Naive B cell (primary cell): ENCODE results near the gene FAM236A. TPM values are rescaled to one million over a fixed set of nuclear protein-coding genes. Genes with fewer than 3 reads are reported as not detected.
"Not testable (repeated sequence)": the region's sequence is repeated elsewhere in the genome, so short reads cannot be mapped to it uniquely, and the experiment has no call there.

Experiments used
- ATAC-seq, 2 donors: fragments of 150-1000 bp; cut with Tn5 transposase; 2 replicates each; pipeline ENCODE4 v1.10.0; 2021; ENCODE audit warnings: low read depth in 2 of 2, mild to moderate bottlenecking in 2 of 2, moderate library complexity in 2 of 2
- DNase-seq: peaks from one replicate; pipeline ENCODE4 v3.0.0; 2022
- H3K27ac Mint-ChIP-seq, 6 donors: one replicate each; pipeline ENCODE4 v1.8.0; 2020 to 2022; ENCODE audit warnings: mild to moderate bottlenecking in 6 of 6, mixed read lengths in 6 of 6, moderate library complexity in 5 of 6, inconsistent platforms in 2 of 6
- H3K27me3 Mint-ChIP-seq, 3 donors: one replicate each; pipeline ENCODE4 v1.8.0; 2021 to 2022; ENCODE audit warnings: mixed read lengths in 3 of 3, mild to moderate bottlenecking in 1 of 3
- H3K36me3 Mint-ChIP-seq, 2 donors: one replicate each; pipeline ENCODE4 v1.8.0; 2020 to 2022; ENCODE audit warnings: mixed read lengths in 2 of 2, inconsistent platforms in 1 of 2, mild to moderate bottlenecking in 1 of 2
- H3K4me1 Mint-ChIP-seq, 3 donors: one replicate each; pipeline ENCODE4 v1.8.0; 2020 to 2022; ENCODE audit warnings: mixed read lengths in 3 of 3, inconsistent platforms in 1 of 3, mild to moderate bottlenecking in 1 of 3, moderate library complexity in 1 of 3
- H3K4me3 Mint-ChIP-seq, 8 donors: one replicate each; pipeline ENCODE4 v1.8.0; 2020 to 2022; ENCODE audit warnings: mild to moderate bottlenecking in 8 of 8, mixed read lengths in 8 of 8, moderate library complexity in 8 of 8, inconsistent platforms in 2 of 8
- H3K9me3 Mint-ChIP-seq, 7 donors: one replicate each; pipeline ENCODE4 v1.8.0; 2020 to 2022; ENCODE audit warnings: mixed read lengths in 7 of 7, mild to moderate bottlenecking in 5 of 7, inconsistent platforms in 2 of 7, moderate library complexity in 1 of 7
- polyA plus RNA-seq, 6 donors: library from polyadenylated mRNA; unstranded; fragments of 300-500 nt; fragmentation: Illumina TruSeq; gene quantifications; one replicate each; pipeline ENCODE4 v1.2.3, GENCODE V29; 2021; ENCODE audit warnings: low read depth in 6 of 6

FAM236A gene
- not detected for polyA plus RNA-seq

DNA sequence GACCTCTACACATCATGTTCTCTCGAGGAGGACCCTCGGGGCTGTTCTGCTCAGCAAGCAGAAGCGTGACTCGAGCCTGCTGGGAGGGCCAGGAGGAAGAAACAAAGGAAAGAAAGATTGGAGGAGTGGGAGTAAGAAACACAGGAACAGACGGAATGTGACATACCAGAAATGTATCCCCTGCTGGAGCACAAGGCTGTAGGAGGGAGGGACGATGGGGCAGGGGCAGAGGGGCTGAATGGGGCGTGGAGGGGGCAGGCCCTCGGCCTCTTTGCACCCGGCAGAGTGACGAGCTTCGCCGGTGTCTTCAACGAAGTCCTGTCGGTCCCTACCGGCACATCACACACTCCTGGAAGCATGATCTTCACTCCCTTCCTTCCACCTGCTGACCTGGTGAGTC, at the start of gene FAM236A:
TSS of gene FAM236A (plus strand) at position 301 of the 400 bp plus-strand sequence. CDS start at position 358, 57 bp downstream.
- H3K36me3 Mint-ChIP-seq, H3K27ac Mint-ChIP-seq, H3K4me3 Mint-ChIP-seq, ATAC-seq, H3K27me3 Mint-ChIP-seq, H3K9me3 Mint-ChIP-seq, H3K4me1 Mint-ChIP-seq, DNase-seq: not testable (repeated sequence)

DNA sequence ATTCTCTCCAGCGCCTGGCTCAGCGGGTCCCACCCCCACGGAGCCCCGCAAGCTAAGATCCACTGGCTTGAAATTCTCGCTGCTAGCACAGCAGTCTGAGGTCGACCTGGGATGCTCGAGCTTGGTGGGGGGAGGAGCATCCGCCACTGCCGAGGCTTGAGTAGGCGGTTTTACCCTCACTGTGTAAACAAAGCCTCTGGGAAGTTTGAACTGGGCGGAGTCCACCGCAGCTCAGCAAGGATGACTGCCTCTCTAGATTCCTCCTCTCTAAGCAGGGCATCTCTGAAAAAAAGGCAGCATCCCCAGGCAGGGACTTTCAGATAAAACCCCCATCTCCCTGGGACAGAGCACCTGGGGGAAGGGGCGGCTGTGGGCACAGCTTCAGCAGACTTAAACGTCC, 48.3 kb upstream of the FAM236A start:
- DNase-seq: not testable (repeated sequence)

DNA sequence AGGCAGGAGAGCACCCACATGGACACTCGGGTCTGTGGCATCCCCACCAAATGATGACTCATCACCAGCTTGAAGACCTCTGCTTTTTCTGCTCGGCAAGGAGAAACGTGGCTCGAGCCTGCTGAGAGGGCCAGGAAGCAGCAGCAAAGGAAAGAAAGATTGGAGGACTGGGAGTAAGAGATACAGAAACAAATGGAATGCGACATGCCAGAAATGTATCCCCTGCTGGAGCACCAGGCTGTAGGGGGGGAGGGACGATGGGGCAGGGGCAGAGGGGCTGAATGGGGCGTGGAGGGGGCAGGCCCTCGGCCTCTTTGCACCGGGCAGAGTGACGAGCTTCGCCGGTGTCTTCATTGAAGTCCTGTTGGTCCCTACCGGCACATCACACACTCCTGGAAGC, 25.7 kb upstream of the FAM236A start, which contains the start of gene FAM236C:
TSS of gene FAM236C (plus strand) at position 301 of the 400 bp plus-strand sequence. CDS start 100 bp downstream, outside the sequence.
- DNase-seq, ATAC-seq, H3K36me3 Mint-ChIP-seq, H3K4me3 Mint-ChIP-seq, H3K4me1 Mint-ChIP-seq, H3K27me3 Mint-ChIP-seq, H3K27ac Mint-ChIP-seq, H3K9me3 Mint-ChIP-seq: not testable (repeated sequence)

More for the DNA sequence above, 48.3 kb upstream of the FAM236A start:
- H3K27me3 Mint-ChIP-seq, H3K4me1 Mint-ChIP-seq, H3K36me3 Mint-ChIP-seq, H3K4me3 Mint-ChIP-seq, H3K9me3 Mint-ChIP-seq, H3K27ac Mint-ChIP-seq, ATAC-seq: not testable (repeated sequence)

DNA sequence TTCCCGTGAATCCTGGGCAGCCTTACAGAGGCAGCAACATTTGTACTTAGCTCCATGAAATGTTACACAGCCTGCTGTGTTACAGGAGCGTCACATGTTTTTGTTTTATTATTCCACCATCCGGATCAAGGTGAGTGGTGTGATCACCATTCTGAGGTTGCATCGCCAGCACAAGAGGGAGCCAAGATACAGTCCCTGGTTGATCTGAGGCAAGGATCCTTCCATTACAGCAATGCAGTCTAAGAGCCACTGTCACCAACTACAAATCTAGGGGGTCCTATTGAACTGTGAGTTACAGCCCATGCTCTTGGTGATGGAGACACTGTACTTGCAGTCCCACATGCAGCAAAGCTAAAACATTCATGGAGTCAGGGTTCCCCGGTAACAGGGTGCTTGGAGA, 21.9 kb upstream of the FAM236A start:
- not testable (repeated sequence) for H3K9me3 Mint-ChIP-seq, H3K27me3 Mint-ChIP-seq

DNA sequence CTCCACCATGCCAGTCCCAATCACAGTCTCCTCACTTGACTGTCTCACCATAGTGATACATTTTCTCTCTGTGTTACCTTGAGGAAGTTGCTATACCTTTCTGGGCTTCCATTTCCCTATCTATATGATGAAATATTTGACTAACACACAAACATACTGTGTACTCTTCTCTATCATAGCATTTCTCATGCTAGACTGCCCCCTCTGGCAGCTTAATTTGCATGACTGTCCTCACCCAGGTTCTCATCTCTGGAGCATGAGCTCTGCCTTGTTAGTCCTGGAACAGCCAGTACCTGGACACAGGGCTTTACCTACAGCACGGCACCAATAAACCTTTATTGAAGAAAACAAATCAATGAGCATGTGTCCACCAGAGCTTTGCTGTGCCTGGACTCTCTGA, 5.7 kb upstream of the FAM236A start:
- not testable (repeated sequence) for H3K4me1 Mint-ChIP-seq, H3K27me3 Mint-ChIP-seq, H3K27ac Mint-ChIP-seq, H3K4me3 Mint-ChIP-seq, ATAC-seq, H3K36me3 Mint-ChIP-seq, DNase-seq, H3K9me3 Mint-ChIP-seq

More for the DNA sequence above, 21.9 kb upstream of the FAM236A start:
- not testable (repeated sequence) for DNase-seq, ATAC-seq, H3K36me3 Mint-ChIP-seq, H3K4me1 Mint-ChIP-seq, H3K4me3 Mint-ChIP-seq, H3K27ac Mint-ChIP-seq

DNA sequence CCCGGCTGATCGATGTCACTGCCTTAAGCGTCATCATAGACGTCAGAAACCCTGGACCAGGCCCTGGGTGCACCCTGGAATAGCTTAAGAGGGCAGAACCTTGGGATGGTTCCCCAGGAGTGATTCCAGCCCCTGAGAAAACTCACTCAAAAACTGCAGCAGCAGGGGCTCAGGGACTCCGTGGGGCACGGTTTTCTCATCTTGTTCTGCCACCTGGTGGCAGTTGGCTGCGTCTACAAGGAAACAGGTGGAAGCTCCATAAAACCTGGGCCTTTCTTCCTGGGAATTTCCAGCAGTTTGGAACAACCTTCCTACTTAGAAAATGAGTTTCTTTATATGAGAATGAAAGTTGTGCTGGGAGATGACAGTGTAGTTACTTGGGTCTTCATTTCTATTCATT, 1.6 kb upstream of the FAM236A start:
- not testable (repeated sequence) for H3K4me3 Mint-ChIP-seq, H3K27ac Mint-ChIP-seq, H3K27me3 Mint-ChIP-seq, ATAC-seq, DNase-seq, H3K4me1 Mint-ChIP-seq, H3K36me3 Mint-ChIP-seq, H3K9me3 Mint-ChIP-seq

DNA sequence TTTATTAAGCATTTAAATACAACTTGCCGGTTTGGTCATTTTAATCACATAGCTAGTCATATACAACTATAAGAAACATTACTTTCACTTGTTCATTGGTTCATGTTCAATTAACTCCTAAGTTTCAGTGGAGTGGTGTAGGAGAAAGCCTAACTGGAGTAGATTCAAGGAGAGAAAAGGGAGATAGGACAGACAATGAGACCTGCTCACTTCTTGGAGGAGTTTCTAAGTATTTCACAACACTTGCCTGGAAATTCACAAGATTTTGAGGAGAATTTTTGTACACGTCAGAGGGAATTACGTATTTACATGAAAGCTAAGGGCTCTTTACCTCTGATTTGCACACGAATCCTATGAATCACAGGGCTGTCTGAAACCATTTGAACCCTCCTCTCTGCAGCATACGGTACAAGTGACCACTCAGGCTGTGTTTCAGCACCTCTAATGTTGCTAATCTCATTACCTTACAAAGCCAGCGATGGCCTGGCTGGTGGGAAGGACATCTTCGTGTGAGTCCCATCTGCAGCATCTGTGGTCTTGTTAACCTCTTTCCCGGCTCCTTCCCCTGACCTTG, 1.0 kb upstream of the FAM236A start:
- not testable (repeated sequence) for H3K4me3 Mint-ChIP-seq, H3K27me3 Mint-ChIP-seq, DNase-seq, H3K27ac Mint-ChIP-seq, ATAC-seq, H3K4me1 Mint-ChIP-seq, H3K36me3 Mint-ChIP-seq, H3K9me3 Mint-ChIP-seq

DNA sequence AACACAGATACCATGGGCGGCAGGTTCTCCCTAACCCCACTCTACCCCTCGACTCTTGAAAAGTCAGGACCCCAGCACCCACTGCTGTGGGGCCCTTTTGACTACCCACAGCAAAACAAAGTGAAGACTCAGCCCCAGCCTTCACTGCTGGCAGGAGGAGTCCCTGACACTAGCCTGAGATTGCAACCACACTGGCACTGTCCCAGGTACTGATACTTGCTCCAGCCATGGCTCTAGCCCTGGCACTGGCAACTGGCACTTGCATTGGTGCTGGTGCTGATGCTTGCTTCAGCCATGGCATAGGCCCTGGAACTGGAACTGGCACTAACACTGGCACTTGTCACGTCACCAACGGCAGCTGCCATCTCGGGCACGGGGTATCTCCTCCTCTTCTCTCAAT, 4.3 kb downstream of the FAM236A start:
- DNase-seq, H3K27ac Mint-ChIP-seq, H3K27me3 Mint-ChIP-seq, ATAC-seq, H3K4me1 Mint-ChIP-seq, H3K4me3 Mint-ChIP-seq, H3K9me3 Mint-ChIP-seq, H3K36me3 Mint-ChIP-seq: not testable (repeated sequence)

DNA sequence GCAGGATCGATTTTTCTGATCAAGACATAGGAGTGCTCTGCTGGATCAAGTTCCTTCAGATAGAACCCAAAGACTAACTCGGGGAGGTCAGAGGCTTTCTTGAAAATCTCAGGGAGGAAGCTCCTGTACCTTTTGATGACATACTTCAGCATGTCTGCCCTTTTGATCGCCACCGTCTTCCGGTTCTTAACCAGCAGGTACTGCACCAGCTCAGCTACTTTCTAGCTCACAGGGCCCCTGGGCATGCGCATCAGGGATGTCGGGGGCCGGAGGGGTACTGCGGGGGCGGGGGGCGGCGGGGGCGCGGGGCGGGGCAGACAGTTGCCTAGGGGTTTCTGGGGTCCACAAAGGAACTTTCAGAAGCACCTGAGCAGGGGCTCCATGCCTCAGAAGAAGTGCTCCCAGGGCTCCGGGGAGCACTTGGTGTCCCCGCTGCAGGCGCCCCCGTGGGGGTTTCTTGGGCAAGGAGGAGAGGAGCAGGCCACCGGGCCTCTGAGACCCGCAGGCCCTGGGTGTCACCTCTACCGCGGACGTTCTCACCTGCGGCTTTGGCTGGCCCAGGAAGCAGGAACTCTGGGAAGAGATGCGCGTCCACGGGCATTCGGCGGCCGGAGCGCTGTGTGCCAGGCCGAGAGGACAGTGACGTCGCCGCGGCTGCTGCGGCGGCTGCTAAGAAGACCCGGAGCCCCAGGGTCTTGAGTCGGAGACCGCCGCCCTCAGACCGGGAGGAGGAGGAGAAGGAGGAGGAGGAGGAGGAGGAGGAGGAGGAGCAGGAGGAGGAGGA, 5.2 kb downstream of the FAM236A start:
- not testable (repeated sequence) for H3K27ac Mint-ChIP-seq, H3K4me1 Mint-ChIP-seq, H3K27me3 Mint-ChIP-seq, H3K9me3 Mint-ChIP-seq, DNase-seq, H3K36me3 Mint-ChIP-seq
- peak; percentile 77 to 79 for ATAC-seq
- H3K4me3 Mint-ChIP-seq: peak overlapping the region in 1 of 8 donors; percentile 82

DNA sequence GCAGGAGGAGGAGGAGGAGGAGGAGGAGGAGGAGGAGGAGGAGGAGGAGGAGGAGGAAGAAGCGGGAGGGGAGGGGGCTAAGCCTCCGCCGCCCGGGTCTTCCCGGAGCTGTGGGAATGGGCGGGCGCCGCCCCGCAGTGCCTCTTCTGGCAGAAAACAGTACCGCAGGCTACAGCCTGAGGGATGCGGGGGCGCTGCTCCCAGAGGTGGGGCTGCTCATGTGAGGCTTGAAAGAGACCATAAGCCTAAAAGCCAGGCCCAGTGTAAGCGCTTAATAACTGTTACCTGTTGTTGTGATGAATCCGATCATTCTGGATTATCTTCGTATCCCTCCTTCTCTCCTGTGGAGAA, 5.8 kb downstream of the FAM236A start, which contains the start of gene DMRTC1:
TSS of gene DMRTC1 (minus strand) at position 19 of the 351 bp plus-strand sequence. CDS start 68,143 bp downstream, outside the sequence.
- not testable (repeated sequence) for H3K27ac Mint-ChIP-seq, H3K27me3 Mint-ChIP-seq, H3K9me3 Mint-ChIP-seq, H3K36me3 Mint-ChIP-seq, DNase-seq, H3K4me1 Mint-ChIP-seq
- H3K4me3 Mint-ChIP-seq: peak within 1 kb of the TSS in 1 of 8 donors; percentile 82
- peak; percentile 78 to 82 for ATAC-seq

DNA sequence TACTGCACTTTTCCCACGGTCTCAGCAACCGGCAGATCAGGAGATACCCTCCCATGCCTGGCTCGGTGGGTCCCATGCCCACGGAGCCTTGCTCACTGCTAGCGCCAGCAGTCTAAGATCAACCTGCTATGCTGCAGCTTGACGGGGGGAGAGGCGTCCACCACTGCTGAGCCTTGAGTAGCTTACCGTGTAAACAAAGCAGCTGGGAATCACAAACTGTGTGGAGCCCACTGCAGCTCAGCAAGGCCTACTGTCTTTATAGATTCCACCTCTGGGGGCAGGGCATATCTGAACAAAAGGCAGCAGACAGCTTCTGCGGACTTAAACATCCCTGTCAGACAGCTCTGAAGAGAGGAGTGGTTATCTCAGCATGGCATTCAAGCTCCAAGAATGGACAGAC, 22.0 kb downstream of the FAM236A start:
- H3K27me3 Mint-ChIP-seq, DNase-seq, ATAC-seq, H3K9me3 Mint-ChIP-seq, H3K4me1 Mint-ChIP-seq, H3K27ac Mint-ChIP-seq, H3K36me3 Mint-ChIP-seq, H3K4me3 Mint-ChIP-seq: not testable (repeated sequence)

DNA sequence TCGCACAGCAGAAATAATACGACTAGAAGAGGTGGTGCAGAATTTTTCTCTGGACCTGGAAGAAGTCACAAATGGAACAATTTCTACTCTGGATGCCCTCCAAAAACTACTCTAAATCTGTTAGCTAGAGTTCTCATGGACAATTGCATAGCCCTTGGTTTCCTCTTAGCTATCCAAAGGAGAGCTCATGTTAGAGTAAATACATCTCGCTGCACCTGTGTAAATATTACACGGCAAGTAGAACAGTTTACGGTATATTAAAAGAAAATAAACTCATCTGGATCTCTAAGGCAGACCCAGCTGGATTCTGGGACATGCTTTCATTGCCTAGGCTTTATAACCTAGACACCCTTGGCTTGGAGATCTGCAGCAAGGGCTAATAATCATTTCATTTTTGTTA, 33.9 kb downstream of the FAM236A start:
- not testable (repeated sequence) for ATAC-seq, H3K4me1 Mint-ChIP-seq, H3K4me3 Mint-ChIP-seq, H3K9me3 Mint-ChIP-seq, H3K27me3 Mint-ChIP-seq, H3K27ac Mint-ChIP-seq, DNase-seq, H3K36me3 Mint-ChIP-seq

DNA sequence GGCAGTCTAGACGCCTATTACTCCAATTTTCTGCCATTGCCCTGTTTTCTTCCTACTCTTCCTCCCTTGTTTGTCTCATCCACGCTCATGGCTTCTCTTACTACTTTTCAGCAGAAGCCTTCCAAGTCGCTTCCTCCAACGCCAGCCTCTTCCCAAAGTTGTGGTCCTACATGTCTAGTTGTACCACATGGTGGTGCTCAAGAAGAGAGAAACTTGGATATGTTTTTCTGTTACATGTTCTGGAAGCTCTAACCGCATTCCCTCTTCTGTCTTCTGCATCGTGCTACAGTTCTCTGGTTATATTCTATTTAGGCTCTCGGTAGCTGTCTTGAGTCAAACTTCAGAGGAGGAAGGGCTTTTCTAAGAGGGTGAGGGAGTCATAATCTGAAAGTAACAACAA, 36.9 kb downstream of the FAM236A start:
- H3K27me3 Mint-ChIP-seq, DNase-seq, H3K36me3 Mint-ChIP-seq, ATAC-seq, H3K27ac Mint-ChIP-seq, H3K9me3 Mint-ChIP-seq, H3K4me3 Mint-ChIP-seq, H3K4me1 Mint-ChIP-seq: not testable (repeated sequence)

DNA sequence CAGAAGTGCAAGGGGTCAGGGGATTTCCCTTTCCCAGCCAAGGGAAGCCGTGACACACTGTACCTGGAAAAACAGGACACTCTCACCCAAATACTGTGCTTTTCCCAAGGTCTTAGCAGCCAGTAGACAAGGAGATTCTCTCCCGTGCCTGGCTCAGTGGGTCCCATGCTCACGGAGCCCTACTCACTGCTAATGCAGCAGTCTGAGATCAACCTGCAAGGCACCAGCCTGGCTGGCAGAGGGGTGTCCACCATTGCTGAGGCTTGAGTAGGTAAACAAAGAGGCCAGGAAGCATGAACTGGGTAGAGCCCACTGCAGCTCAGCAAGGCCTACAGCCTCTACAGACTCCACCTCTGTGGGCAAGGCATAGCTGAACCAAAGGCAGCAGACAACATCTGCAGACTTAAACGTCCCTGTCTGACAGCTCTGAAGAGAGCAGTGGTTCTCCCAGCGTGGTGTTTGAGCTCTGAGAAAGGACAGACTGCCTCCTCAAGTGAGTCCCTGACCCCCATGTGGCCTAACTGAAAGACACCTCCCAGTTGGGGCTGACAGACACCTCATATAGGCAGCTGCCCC, 43.0 kb downstream of the FAM236A start:
- not testable (repeated sequence) for H3K4me3 Mint-ChIP-seq, H3K27me3 Mint-ChIP-seq, H3K36me3 Mint-ChIP-seq, ATAC-seq, H3K27ac Mint-ChIP-seq, H3K4me1 Mint-ChIP-seq, DNase-seq
- peaks cover 3 to 19% (median 9%) of the 10 kb centered on the region in 7 donors for H3K9me3 Mint-ChIP-seq
